KMS-11 (cell line): ENCODE results near the gene TMEM131L.

Source experiments
- H2AFZ ChIP-seq: fragments of 200-600 bp; sonication (generic); 2 replicates; pipeline ENCODE4 v1.6.1; 2016; ENCODE audit warnings: antibody characterized with exemption, mixed run types, low read depth
- H3K27ac ChIP-seq: fragments of 200-600 bp; sonication (generic); 2 replicates; pipeline ENCODE4 v1.6.1; 2016; ENCODE audit warnings: mild to moderate bottlenecking, mixed run types
- H3K27me3 ChIP-seq: fragments of 200-600 bp; sonication (generic); 2 replicates; pipeline ENCODE4 v1.6.1; 2017; ENCODE audit warnings: mild to moderate bottlenecking, low read depth, mixed run types, moderate library complexity; ENCODE audit not compliant: insufficient read depth
- H3K36me3 ChIP-seq: fragments of 200-600 bp; sonication (generic); 2 replicates; pipeline ENCODE4 v1.6.1; 2017; ENCODE audit warnings: mild to moderate bottlenecking, mixed run types; ENCODE audit not compliant: insufficient read depth
- H3K4me1 ChIP-seq: fragments of 200-600 bp; sonication (generic); 2 replicates; pipeline ENCODE4 v1.6.1; 2016; ENCODE audit warnings: mild to moderate bottlenecking, low read depth, mixed run types; ENCODE audit not compliant: poor library complexity, severe bottlenecking
- H3K4me2 ChIP-seq: fragments of 200-600 bp; sonication (generic); 2 replicates; pipeline ENCODE4 v1.7.0; 2016; ENCODE audit warnings: mild to moderate bottlenecking, mixed run types
- H3K4me3 ChIP-seq: fragments of 200-600 bp; sonication (generic); IDR thresholded peaks from 2 replicates; pipeline ENCODE4 v1.6.1; 2017; ENCODE audit warnings: low read depth, low read length, mixed read lengths; ENCODE audit not compliant: insufficient read depth
- H3K79me2 ChIP-seq: fragments of 200-600 bp; sonication (generic); 2 replicates; pipeline ENCODE4 v1.6.1; 2016; ENCODE audit warnings: low read depth, mixed run types; ENCODE audit not compliant: insufficient read depth
- H3K9ac ChIP-seq: fragments of 200-600 bp; sonication (generic); 2 replicates; pipeline ENCODE4 v1.6.1; 2016; ENCODE audit warnings: mild to moderate bottlenecking, mixed run types
- H4K20me1 ChIP-seq: fragments of 200-600 bp; sonication (generic); 2 replicates; pipeline ENCODE4 v1.6.1; 2016; ENCODE audit warnings: mild to moderate bottlenecking, mixed run types; ENCODE audit not compliant: insufficient read depth
- CTCF ChIP-seq: fragments of 200-600 bp; sonication (generic); conservative IDR thresholded peaks from 2 replicates; pipeline ENCODE4 v1.6.1; 2017; ENCODE audit warnings: low read depth, mild to moderate bottlenecking, antibody characterized with exemption, low read length, moderate library complexity, mixed read lengths

Gene TMEM131L

DNA sequence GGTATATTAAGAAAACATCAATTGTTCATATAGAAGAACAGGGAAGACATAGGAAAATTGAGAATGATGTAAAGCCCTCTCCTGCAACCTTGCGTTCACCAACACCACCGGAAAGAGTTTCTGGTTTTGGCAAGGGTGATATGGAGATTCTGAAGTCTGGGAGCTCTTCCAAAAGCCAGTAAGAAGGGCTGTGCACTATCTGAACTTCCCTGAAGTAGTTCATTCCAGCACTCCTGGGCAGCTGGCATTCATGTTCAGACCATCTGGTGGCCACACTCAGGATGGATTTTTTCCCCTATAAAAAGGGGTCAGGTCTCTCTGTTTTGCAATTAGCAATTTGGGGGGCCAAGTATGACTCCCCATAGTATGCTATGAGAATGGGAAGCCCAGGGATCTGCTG lies 202.5 kb downstream of the TMEM131L start:
- Histone ChIP-seq H3K27ac (no peak overlapping the region), H3K9ac (no peak overlapping the region), H2AFZ (no peak overlapping the region), H4K20me1 (no peaks in the 10 kb centered on the region), H3K4me1 (no peaks in the 10 kb centered on the region), H3K4me3 (no peak overlapping the region), H3K36me3 (no peaks in the 10 kb centered on the region), H3K4me2 (no peak overlapping the region), H3K79me2 (no peaks in the 10 kb centered on the region), H3K27me3 (no peaks in the 10 kb centered on the region)
- no peak for TF ChIP-seq CTCF

DNA sequence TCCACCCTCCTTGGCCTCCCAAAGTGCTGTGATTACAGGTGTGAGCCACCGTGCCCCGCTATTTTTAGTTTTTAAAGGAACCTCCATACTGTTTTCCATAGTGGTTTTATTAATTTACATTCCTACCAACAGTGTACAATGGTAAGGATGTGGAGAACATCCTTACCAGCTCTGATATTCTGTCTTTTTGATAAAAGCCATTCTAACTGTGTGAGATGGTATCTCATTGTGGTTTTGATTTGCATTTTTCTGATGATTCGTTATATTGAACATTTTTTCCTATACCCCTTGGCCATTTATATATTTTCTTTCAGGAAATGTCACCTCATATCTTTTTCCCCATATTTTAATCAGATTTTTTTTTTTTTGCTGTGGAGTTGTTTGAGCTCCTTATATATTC lies 203.7 kb downstream of the TMEM131L start:
- H3K4me1 ChIP-seq, result no peaks in the 10 kb centered on the region
- no peaks in the 10 kb centered on the region for H3K27me3 ChIP-seq
- no peak overlapping the region for H3K4me2 ChIP-seq
- no peak overlapping the region for H2AFZ ChIP-seq
- H3K4me3 ChIP-seq, result no peak overlapping the region
- H4K20me1 ChIP-seq, result no peaks in the 10 kb centered on the region
- H3K36me3 ChIP-seq, result no peaks in the 10 kb centered on the region
- H3K27ac ChIP-seq, result no peak overlapping the region
- H3K79me2 ChIP-seq, result no peaks in the 10 kb centered on the region
- no peak overlapping the region for H3K9ac ChIP-seq
- no peak for TF ChIP-seq CTCF

GRCh38 chr4:153676486-153676885 lies 210.3 kb downstream of the TMEM131L start:
- H3K9ac ChIP-seq, result no peak overlapping the region
- H3K27ac ChIP-seq, result no peak overlapping the region
- H3K4me2 ChIP-seq, result no peak overlapping the region
- no peaks in the 10 kb centered on the region for H3K4me1 ChIP-seq
- no peaks in the 10 kb centered on the region for H3K36me3 ChIP-seq
- H2AFZ ChIP-seq, result no peak overlapping the region
- H3K27me3 ChIP-seq, result no peaks in the 10 kb centered on the region
- TF ChIP-seq CTCF, result no peak
- no peaks in the 10 kb centered on the region for H4K20me1 ChIP-seq
- H3K4me3 ChIP-seq, result no peak overlapping the region
- no peaks in the 10 kb centered on the region for H3K79me2 ChIP-seq

DNA sequence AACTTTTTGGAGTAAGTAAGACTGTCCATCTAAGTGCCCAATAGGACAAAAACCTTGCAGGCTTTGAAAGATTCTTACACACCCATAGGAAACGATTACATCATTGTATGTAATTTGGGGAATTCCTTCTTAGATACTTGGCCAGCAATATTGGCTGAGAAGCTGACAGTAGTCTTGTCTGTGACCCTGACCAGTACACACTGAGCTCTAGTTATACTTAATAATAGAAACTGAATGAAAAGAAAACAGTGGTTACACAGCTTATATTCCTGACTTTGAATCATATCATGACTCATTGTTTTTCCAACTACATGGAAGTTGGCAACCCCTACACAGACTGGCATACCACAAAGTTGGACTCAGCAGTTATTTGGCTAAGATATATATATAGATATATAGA lies 210.8 kb downstream of the TMEM131L start:
- Histone ChIP-seq H2AFZ (no peak overlapping the region), H3K4me2 (no peak overlapping the region), H3K4me1 (no peaks in the 10 kb centered on the region), H3K27me3 (no peaks in the 10 kb centered on the region), H3K4me3 (no peak overlapping the region), H3K27ac (no peak overlapping the region), H3K9ac (no peak overlapping the region), H3K36me3 (no peaks in the 10 kb centered on the region), H4K20me1 (no peaks in the 10 kb centered on the region), H3K79me2 (no peaks in the 10 kb centered on the region)
- no peak for TF ChIP-seq CTCF

DNA sequence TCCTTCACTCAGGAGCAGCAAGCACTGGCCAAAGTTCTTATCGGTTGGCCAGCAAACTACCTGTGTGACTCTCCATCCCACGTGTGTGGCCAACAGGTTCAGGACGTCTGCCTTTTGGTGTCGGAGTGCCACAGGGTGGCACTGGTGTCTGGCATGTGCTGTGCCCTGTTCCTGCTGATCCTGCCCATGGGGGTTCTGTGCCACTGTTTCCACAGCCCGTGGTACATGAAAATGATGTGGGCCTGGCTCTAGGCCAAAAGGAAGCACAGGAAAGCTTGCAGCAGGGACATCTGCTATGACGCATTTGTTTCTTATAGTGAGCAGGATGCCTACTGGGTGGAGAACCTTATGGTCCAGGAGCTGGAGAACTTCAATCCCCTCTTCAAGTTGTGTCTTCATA lies 213.3 kb downstream of the TMEM131L start:
- Histone ChIP-seq H4K20me1 (no peaks in the 10 kb centered on the region), H2AFZ (no peak overlapping the region), H3K4me3 (no peak overlapping the region), H3K4me2 (no peak overlapping the region), H3K79me2 (no peaks in the 10 kb centered on the region), H3K9ac (no peak overlapping the region), H3K4me1 (no peaks in the 10 kb centered on the region), H3K36me3 (no peaks in the 10 kb centered on the region), H3K27ac (no peak overlapping the region), H3K27me3 (no peaks in the 10 kb centered on the region)
- no peak for TF ChIP-seq CTCF
